ENCODE data around the gene ZFYVE28. TPM values are rescaled to one million over a fixed set of nuclear protein-coding genes. Genes with fewer than 3 reads are reported as not detected.

ZFYVE28 gene
- total and polyA plus RNA-seq, 2 experiments from 2014 or later, result 4.6 to 9.6 TPM

- Histone ChIP-seq H3K36me3 (ENCODE audit: low read depth) (no peaks in the 10 kb centered on the region), H3K79me2 (ENCODE audit: insufficient read depth) (no peaks in the 10 kb centered on the region), H3K4me2 (ENCODE audit: unreplicated experiment) (no peak overlapping the region), H3K9me2 (ENCODE audit: insufficient read depth) (no peaks in the 10 kb centered on the region), H3K9ac (no peak overlapping the region), H3K27ac (no peak overlapping the region), H3K9me3 (ENCODE audit: low read depth) (no peaks in the 10 kb centered on the region), H3K4me3 (no peak overlapping the region), H3K27me3 (replicated peaks; ENCODE audit: insufficient read depth) (no peaks in the 10 kb centered on the region), H4K20me1 (ENCODE audit: insufficient read depth) (no peaks in the 10 kb centered on the region), H3F3A (ENCODE audit: insufficient read depth) (0 out of 2 replicates have a peak, but pooled peaks cover 6% of the 10 kb centered on the region), H3K4me1 (ENCODE audit: insufficient read depth) (peaks cover 9% of the 10 kb centered on the region), H2AFZ (no peak overlapping the region)
- TF ChIP-seq EZH2 (IDR thresholded peaks at IDR 0.05; ENCODE audit: insufficient read depth, poor library complexity, severe bottlenecking) (no peak), EZH2phosphoT487 (IDR thresholded peaks at IDR 0.05; ENCODE audit: insufficient read depth, low read depth) (no peak)
- in situ Hi-C loops (cut with MboI), result no loop called here
- no peak for DNase-seq
- WGBS, 2 experiments (ENCODE audit: low coverage in 1 of 2, low lambda C conversion rate in 2 of 2, missing lambda C conversion rate in 2 of 2), result 92 to 93% methylated on average over 24 of the region's 24 CpGs
Measured at GRCh38 chr4:2290974-2291704, 127.3 kb downstream of the ZFYVE28 start.

- H3K9me3 ChIP-seq (ENCODE audit: low read depth), result no peaks in the 10 kb centered on the region
- H3K9me2 ChIP-seq (ENCODE audit: insufficient read depth), result no peaks in the 10 kb centered on the region
- H4K20me1 ChIP-seq (ENCODE audit: insufficient read depth), result no peaks in the 10 kb centered on the region
- H3K4me2 ChIP-seq (ENCODE audit: unreplicated experiment), result no peak overlapping the region
- peaks cover 12% of the 10 kb centered on the region for H3K4me1 ChIP-seq (ENCODE audit: insufficient read depth)
- H3K4me3 ChIP-seq, result no peak overlapping the region
- H2AFZ ChIP-seq, result no peak overlapping the region
- H3K36me3 ChIP-seq (ENCODE audit: low read depth), result no peaks in the 10 kb centered on the region
- DNase-seq, result no peak
- in situ Hi-C loops (cut with MboI), result no loop called here
- no peak overlapping the region for H3K27ac ChIP-seq
- TF ChIP-seq EZH2 (IDR thresholded peaks at IDR 0.05; ENCODE audit: insufficient read depth, poor library complexity, severe bottlenecking) (no peak), EZH2phosphoT487 (IDR thresholded peaks at IDR 0.05; ENCODE audit: insufficient read depth, low read depth) (no peak)
- H3K9ac ChIP-seq, result no peak overlapping the region
- no peaks in the 10 kb centered on the region for H3K79me2 ChIP-seq (ENCODE audit: insufficient read depth)
- H3F3A ChIP-seq (ENCODE audit: insufficient read depth), result 0 out of 2 replicates have a peak, but pooled peaks cover 6% of the 10 kb centered on the region
- 88 to 94% methylated on average over 9 of the region's 9 CpGs for WGBS, 2 experiments (ENCODE audit: low coverage in 1 of 2, low lambda C conversion rate in 2 of 2, missing lambda C conversion rate in 2 of 2)
- no peaks in the 10 kb centered on the region for H3K27me3 ChIP-seq (replicated peaks; ENCODE audit: insufficient read depth)
Measured at GRCh38 chr4:2290488-2290887, 128.0 kb downstream of the ZFYVE28 start.

DNA sequence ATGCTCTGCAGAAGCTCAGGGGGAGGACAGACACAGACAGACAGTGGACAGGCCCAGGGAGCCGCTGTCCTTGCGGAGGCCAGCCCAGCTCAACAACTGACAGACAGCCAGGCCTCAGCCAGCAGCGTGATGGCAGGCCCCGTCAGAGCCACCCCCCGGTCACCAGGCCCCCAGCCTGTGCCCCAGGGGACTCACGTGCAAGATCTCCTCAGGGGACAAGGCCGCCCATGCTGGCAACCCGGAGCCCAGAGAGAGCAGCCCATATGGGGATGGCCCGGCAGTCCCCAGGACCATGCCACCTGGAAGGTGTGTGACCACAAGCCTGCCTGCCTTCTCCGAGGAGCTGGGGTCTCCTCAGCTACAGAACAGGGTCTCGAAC, 128.5 kb downstream of the ZFYVE28 start:
- H3K36me3 ChIP-seq (ENCODE audit: low read depth), result no peaks in the 10 kb centered on the region
- no peaks in the 10 kb centered on the region for H3K9me3 ChIP-seq (ENCODE audit: low read depth)
- H2AFZ ChIP-seq, result no peak overlapping the region
- no peak overlapping the region for H3K4me3 ChIP-seq
- no peak for DNase-seq
- no peaks in the 10 kb centered on the region for H4K20me1 ChIP-seq (ENCODE audit: insufficient read depth)
- WGBS, 2 experiments (ENCODE audit: low coverage in 1 of 2, low lambda C conversion rate in 2 of 2, missing lambda C conversion rate in 2 of 2), result 82 to 86% methylated on average over 10 to 11 of the region's 11 CpGs
- no peak overlapping the region for H3K27ac ChIP-seq
- no peaks in the 10 kb centered on the region for H3K9me2 ChIP-seq (ENCODE audit: insufficient read depth)
- no peaks in the 10 kb centered on the region for H3K27me3 ChIP-seq (replicated peaks; ENCODE audit: insufficient read depth)
- in situ Hi-C loops (cut with MboI), result no loop called here
- no peak overlapping the region for H3K4me2 ChIP-seq (ENCODE audit: unreplicated experiment)
- H3K79me2 ChIP-seq (ENCODE audit: insufficient read depth), result no peaks in the 10 kb centered on the region
- no peak for TF ChIP-seq EZH2 (IDR thresholded peaks at IDR 0.05; ENCODE audit: insufficient read depth, poor library complexity, severe bottlenecking)
- TF ChIP-seq EZH2phosphoT487 (IDR thresholded peaks at IDR 0.05; ENCODE audit: insufficient read depth, low read depth), result no peak
- peaks cover 17% of the 10 kb centered on the region for H3K4me1 ChIP-seq (ENCODE audit: insufficient read depth)
- H3F3A ChIP-seq (ENCODE audit: insufficient read depth), result 0 out of 2 replicates have a peak, but pooled peaks cover 6% of the 10 kb centered on the region
- no peak overlapping the region for H3K9ac ChIP-seq

GRCh38 chr4:2289311-2289954, 129.0 kb downstream of the ZFYVE28 start:
- H4K20me1 ChIP-seq (ENCODE audit: insufficient read depth), result no peaks in the 10 kb centered on the region

More at GRCh38 chr4:2289311-2289954, 129.0 kb downstream of the ZFYVE28 start:
- peaks cover 18% of the 10 kb centered on the region for H3K4me1 ChIP-seq (ENCODE audit: insufficient read depth)
- no peak overlapping the region for H3K4me2 ChIP-seq (ENCODE audit: unreplicated experiment)
- no peak overlapping the region for H3K9ac ChIP-seq
- no peaks in the 10 kb centered on the region for H3K9me2 ChIP-seq (ENCODE audit: insufficient read depth)
- 0 out of 2 replicates have a peak, but pooled peaks cover 6% of the 10 kb centered on the region for H3F3A ChIP-seq (ENCODE audit: insufficient read depth)
- in situ Hi-C loops (cut with MboI), result no loop called here
- no peaks in the 10 kb centered on the region for H3K27me3 ChIP-seq (replicated peaks; ENCODE audit: insufficient read depth)
- 91 to 92% methylated on average over 13 to 14 of the region's 14 CpGs for WGBS, 2 experiments (ENCODE audit: low coverage in 1 of 2, low lambda C conversion rate in 2 of 2, missing lambda C conversion rate in 2 of 2)
- no peak overlapping the region for H3K4me3 ChIP-seq
- no peak overlapping the region for H2AFZ ChIP-seq
- TF ChIP-seq EZH2phosphoT487 (IDR thresholded peaks at IDR 0.05; ENCODE audit: insufficient read depth, low read depth) (no peak), EZH2 (IDR thresholded peaks at IDR 0.05; ENCODE audit: insufficient read depth, poor library complexity, severe bottlenecking) (no peak)
- no peak for DNase-seq
- no peaks in the 10 kb centered on the region for H3K79me2 ChIP-seq (ENCODE audit: insufficient read depth)
- no peaks in the 10 kb centered on the region for H3K9me3 ChIP-seq (ENCODE audit: low read depth)
- H3K27ac ChIP-seq, result no peak overlapping the region
- no peaks in the 10 kb centered on the region for H3K36me3 ChIP-seq (ENCODE audit: low read depth)
